ENCODE data around the gene LMBR1L.

GRCh38 chr12:49094160-49094974, 16.3 kb downstream of the LMBR1L start, which contains the start of gene DHH:
- TF ChIP-seq TAF1 (IDR thresholded peaks at IDR 0.05; ENCODE audit: borderline replicate concordance, insufficient read depth, low read length) (no peak), POLR2AphosphoS5 (IDR thresholded peaks at IDR 0.05; ENCODE audit: low read depth, low read length) (no peak)

Measured in PFSK-1 (cell line).